GM21723 (cell line): ENCODE measurements around the gene TMCO1.
"Not testable (repeated sequence)": the region's sequence is repeated elsewhere in the genome, so short reads cannot be mapped to it uniquely, and the experiment has no call there.

Experiments
- ATAC-seq: cut with Tn5 transposase; IDR thresholded peaks from one replicate; pipeline ENCODE4 v1.9.1; 2021; ENCODE audit warnings: mild to moderate bottlenecking, moderate library complexity; ENCODE audit not compliant: unreplicated experiment

The TMCO1 gene

DNA sequence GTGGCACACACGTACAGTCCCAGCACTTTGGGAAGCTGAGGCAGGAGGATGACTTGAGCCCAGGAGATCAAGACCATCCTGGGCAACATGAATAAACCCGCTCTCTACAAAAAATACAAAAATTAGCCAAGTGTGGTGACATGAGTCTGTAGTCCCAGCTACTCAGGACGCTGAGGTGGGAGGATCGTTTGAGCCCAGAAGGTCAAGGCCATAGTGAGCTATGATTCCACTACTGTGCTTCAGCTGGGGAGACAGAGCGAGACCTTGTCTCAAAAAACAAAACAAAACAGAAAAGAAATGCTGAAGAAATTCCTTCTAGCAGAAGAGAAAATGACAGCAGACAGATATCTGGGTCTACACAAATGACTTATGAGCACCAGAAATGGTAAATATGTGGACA is 80.6 kb downstream of the TMCO1 start:
- no peak for ATAC-seq

DNA sequence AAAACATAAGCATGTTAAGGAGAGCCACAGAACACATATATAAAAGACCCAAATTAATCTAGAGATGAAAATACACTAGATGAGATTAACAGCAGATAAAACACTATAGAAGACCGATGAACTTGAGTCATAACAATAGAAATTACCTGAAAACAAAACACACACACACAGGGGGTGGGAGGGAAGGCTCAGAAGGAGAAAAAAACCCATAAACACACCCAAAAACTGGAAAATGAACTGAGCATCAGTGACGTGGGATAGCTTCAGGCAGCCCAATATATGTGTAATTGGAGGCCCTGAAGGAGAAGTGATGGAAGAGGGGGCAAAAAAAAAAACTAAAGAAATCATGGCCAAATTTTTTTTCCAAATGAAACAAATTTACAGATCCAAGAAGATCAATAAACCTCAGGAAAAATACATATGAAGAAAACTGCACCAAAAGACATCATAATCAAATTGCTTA is 81.7 kb downstream of the TMCO1 start:
- no peak for ATAC-seq

DNA sequence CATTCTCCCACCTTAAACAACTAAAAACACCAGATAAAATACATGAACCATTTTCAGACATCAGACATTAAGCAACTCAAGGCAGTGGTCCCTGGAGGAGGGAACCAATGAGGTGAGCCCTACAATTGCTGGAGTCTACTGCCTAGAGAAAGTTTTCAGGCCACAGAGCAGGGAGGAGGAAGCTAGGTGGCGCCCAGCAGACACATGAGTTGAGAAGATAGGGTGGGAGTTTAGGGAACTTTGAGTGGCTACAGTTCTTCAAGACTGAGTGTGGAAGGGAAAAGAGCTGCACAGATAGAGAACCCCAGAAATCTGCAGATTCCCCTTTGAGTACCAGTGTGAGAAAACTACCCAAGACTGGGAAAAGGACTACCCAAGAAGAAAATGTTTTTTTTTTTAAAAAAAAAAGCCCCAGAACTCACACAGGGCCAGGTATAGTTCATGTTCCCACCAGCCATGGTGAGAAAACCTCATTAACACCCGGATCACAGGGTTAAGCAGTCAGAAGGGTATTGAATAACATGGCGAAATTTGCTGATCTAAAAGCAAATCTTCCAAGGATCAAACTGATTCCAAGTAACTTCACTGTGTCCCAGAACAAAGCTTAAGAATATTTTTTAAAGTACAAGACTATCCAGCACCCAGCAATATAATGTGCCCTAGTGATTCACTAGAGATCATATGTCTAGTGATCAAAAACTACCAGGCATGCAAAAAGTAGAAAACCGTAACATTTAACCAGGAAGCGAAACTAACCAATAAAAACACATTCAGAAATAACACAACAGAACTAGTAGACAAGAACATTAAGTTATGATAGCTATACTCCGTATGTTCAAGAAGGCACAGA is 82.3 kb downstream of the TMCO1 start:
- no peak for ATAC-seq

DNA sequence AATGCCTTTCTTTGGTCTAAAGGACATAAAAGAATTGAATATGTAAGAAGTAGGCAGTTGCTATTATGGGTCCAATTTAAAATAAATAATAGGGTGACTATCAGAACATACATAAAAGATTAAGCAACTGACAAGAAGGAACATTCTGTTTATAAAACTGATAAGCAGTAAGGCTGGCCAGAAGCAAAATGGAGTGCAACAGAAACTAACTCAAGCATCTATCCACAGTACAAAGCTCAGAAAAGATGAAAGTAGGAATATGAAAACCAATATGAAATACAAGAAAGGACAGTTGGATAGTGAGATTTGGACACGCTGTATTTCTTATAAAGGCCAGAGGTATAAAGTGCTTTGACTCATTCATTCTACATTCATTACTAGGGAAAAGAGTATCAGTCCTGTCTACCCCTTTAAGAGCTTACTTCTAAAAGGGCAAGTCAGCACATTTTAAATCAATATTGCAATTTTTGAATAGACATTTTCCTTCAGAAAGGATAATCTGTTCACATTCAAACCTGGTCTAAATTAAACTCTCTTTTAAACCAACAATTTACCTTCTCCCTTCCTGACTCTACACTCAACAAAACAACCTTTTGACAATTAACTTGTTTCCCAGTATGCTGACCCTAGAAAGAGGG is 84.7 kb downstream of the TMCO1 start:
- no peak for ATAC-seq

DNA sequence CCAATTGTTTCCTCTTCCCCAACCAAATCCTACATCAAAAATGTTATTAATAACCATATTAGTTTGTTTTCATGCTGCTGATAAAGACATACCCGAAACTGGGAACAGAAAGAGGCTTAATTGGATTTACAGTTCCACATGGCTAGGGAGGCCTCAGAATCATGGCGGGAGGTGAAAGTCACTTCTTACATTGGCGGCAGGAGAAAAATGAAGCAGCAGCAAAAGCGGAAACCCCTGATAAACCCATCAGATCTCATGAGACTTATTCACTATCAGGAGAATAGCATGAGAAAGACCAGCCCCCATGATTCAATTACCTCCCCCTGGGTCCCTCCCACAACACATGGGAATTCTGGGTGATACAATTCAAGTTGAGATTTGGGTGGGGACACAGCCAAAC is 87.9 kb downstream of the TMCO1 start:
- not testable (repeated sequence) for ATAC-seq

DNA sequence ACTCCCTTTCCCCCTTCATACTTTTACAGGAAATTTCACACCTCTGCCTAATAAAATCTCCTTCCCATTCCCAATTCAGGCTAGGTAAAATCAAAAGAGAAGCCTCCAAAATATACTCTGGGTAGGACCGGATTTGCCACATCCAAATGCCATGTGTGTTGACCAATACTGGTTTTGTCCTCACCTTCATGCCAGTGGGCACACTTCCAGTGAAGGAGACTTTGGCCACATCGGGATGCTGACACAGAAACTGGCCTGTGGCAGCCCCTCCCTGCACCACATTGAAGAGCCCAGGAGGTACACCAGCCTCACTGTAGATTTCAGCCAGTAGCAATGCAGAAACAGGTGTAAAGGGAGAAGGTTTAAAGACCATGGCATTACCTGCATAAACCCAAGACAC is 88.4 kb downstream of the TMCO1 start:
- no peak for ATAC-seq

DNA sequence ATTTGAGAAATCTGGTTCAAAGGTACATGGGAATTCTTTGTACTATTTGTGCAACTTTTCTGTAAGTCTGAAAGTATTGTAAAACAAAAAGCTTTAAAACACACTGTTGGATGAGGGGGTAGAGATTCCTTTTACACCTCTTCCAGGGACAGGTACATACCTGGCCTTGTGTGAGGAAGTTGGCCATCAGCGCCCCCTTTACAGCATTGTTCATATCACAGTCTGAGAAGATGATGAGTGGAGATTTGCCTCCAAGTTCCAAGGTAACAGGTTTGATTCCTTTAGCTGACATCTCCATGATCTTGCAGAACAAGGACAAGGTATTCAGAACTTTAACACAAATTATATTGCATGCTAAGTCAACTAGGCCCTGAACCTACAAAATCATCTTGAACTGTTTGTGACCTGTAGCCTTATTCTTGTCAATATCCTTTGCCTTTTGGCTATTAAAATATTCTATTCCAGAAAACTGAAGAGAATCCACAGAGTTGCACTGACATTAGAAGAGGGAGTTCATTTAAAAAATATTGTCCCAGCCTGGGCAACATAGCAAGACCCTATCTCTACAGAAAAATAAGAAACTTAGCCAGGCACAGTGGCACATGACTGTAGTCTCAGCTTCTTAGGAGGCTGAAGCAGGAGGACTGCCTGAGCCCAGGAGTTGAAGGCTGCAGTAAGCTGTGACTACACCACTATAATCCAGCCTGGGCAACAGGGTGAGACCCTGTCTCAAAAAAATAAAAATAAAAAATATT is 89.2 kb downstream of the TMCO1 start:
- no peak for ATAC-seq

DNA sequence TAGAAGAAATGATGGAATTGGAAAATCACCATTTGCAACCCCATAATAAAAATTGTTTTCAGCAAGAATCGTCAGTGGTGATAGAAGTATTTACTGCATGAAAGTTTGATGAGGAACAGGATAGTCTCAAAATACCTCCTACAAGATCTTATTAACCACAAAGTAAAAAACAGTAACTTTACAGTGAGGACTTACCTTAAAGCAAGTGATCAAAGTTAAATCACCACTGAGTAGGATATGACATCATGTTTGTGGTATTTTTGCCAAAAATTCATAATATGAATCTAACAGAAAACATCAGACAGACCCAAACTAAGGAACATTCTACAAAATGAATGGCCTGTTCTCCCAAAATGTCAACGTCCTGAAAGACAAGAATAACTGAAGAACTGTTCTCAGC is 90.2 kb downstream of the TMCO1 start:
- ATAC-seq = no peak
